SJSA1 (cell line): ENCODE results near the gene RUSC2. TPM values are rescaled to one million over a fixed set of nuclear protein-coding genes. Genes with fewer than 3 reads are reported as not detected.
A peak's percentile ranks its signal among the peaks of the same experiment; 100 is the strongest.
"Not testable (repeated sequence)": the region's sequence is repeated elsewhere in the genome, so short reads cannot be mapped to it uniquely, and the experiment has no call there.

ENCODE experiments used
- DNase-seq, 2 experiments: peaks; one replicate each; pipeline ENCODE4 v3.0.0-alpha.2; 2015 to 2020; ENCODE audit warnings: low spot score in 2 of 2, low read depth in 1 of 2
- H3K27ac ChIP-seq: fragments of 250-450 bp; sonication (Bioruptor Pico); 2 replicates; pipeline ENCODE4 v1.5.1; 2020; ENCODE audit warnings: mild to moderate bottlenecking, moderate library complexity
- H3K27me3 ChIP-seq: fragments of 250-450 bp; sonication (Bioruptor Pico); replicated peaks from 2 replicates; pipeline ENCODE4 v1.5.1; 2020; ENCODE audit warnings: mild to moderate bottlenecking, moderate library complexity
- H3K36me3 ChIP-seq: fragments of 250-450 bp; sonication (Bioruptor Pico); 2 replicates; pipeline ENCODE4 v1.5.1; 2020; ENCODE audit warnings: mild to moderate bottlenecking
- H3K4me1 ChIP-seq: fragments of 250-450 bp; sonication (Bioruptor Pico); replicated peaks from 2 replicates; pipeline ENCODE4 v1.6.1; 2021; ENCODE audit warnings: mild to moderate bottlenecking
- H3K4me3 ChIP-seq: fragments of 250-450 bp; sonication (Bioruptor Pico); 2 replicates; pipeline ENCODE4 v1.5.1; 2020; ENCODE audit warnings: mild to moderate bottlenecking
- H3K9me3 ChIP-seq: fragments of 250-450 bp; sonication (Bioruptor Pico); replicated peaks from 2 replicates; pipeline ENCODE4 v1.5.1; 2020; ENCODE audit warnings: mild to moderate bottlenecking
- total RNA-seq: library from RNA; depleted of rRNA; stranded (reverse); fragments of >200 nt; shearing (Covaris generic); gene quantifications from 2 replicates; pipeline ENCODE4 v1.2.3, GENCODE V29; 2014; rRNA removed

The RUSC2 gene
- total RNA-seq, 1 experiment from 2014 or later = 24.0 TPM

GRCh38 chr9:35521708-35522107 lies 31.8 kb downstream of the RUSC2 start:
- Histone ChIP-seq H3K4me1 (peaks cover 67% of the 10 kb centered on the region), H3K4me3 (no peak overlapping the region), H3K36me3 (peaks cover 3% of the 10 kb centered on the region; the same call in 1 of the 2 replicates), H3K27ac (peak overlapping the region; percentile 97), H3K27me3 (no peaks in the 10 kb centered on the region), H3K9me3 (no peaks in the 10 kb centered on the region)
- peak in 1 of 2 experiments; percentile 14 for DNase-seq

GRCh38 chr9:35522187-35522586 lies 32.3 kb downstream of the RUSC2 start:
- Histone ChIP-seq H3K9me3 (no peaks in the 10 kb centered on the region), H3K27me3 (no peaks in the 10 kb centered on the region), H3K4me3 (no peak overlapping the region), H3K4me1 (peaks cover 62% of the 10 kb centered on the region), H3K36me3 (peaks cover 3% of the 10 kb centered on the region; the same call in 1 of the 2 replicates), H3K27ac (peak overlapping the region; percentile 23; the same call in 1 of the 2 replicates)
- DNase-seq = no peak

- peaks cover 57% of the 10 kb centered on the region for H3K4me1 ChIP-seq
- peak overlapping the region; percentile 23; the same call in 1 of the 2 replicates for H3K27ac ChIP-seq
- no peaks in the 10 kb centered on the region for H3K9me3 ChIP-seq
- no peak for DNase-seq
- no peak overlapping the region for H3K4me3 ChIP-seq
- peaks cover 3% of the 10 kb centered on the region; the same call in 1 of the 2 replicates for H3K36me3 ChIP-seq
- H3K27me3 ChIP-seq = no peaks in the 10 kb centered on the region
Observed at GRCh38 chr9:35522700-35523099, 32.8 kb downstream of the RUSC2 start.

- not testable (repeated sequence) for H3K9me3 ChIP-seq, H3K36me3 ChIP-seq, H3K27ac ChIP-seq, H3K27me3 ChIP-seq, DNase-seq, H3K4me3 ChIP-seq
- peaks cover 49% of the 10 kb centered on the region for H3K4me1 ChIP-seq
Observed at GRCh38 chr9:35523556-35523955, 33.6 kb downstream of the RUSC2 start.

GRCh38 chr9:35526087-35526801 lies 36.3 kb downstream of the RUSC2 start:
- H3K4me1 ChIP-seq = peaks cover 22% of the 10 kb centered on the region
- no peaks in the 10 kb centered on the region for H3K36me3 ChIP-seq
- H3K27me3 ChIP-seq = no peaks in the 10 kb centered on the region
- no peaks in the 10 kb centered on the region for H3K9me3 ChIP-seq
- peak in 1 of 2 experiments; percentile 4 for DNase-seq
- H3K4me3 ChIP-seq = no peak overlapping the region
- peak overlapping the region; percentile 9; the same call in 1 of the 2 replicates for H3K27ac ChIP-seq

- no peaks in the 10 kb centered on the region for H3K36me3 ChIP-seq
- H3K27ac ChIP-seq = no peak overlapping the region
- no peaks in the 10 kb centered on the region for H3K27me3 ChIP-seq
- no peak overlapping the region for H3K4me3 ChIP-seq
- DNase-seq = no peak
- H3K4me1 ChIP-seq = peaks cover 7% of the 10 kb centered on the region
- no peaks in the 10 kb centered on the region for H3K9me3 ChIP-seq
Observed at GRCh38 chr9:35529161-35529823, 39.4 kb downstream of the RUSC2 start.

GRCh38 chr9:35533398-35533797 lies 43.5 kb downstream of the RUSC2 start:
- Histone ChIP-seq H3K4me1 (peaks cover 10% of the 10 kb centered on the region), H3K27ac (no peak overlapping the region), H3K36me3 (0 out of 2 replicates have a peak, but pooled peaks cover 2% of the 10 kb centered on the region), H3K9me3 (no peaks in the 10 kb centered on the region), H3K4me3 (no peak overlapping the region), H3K27me3 (no peaks in the 10 kb centered on the region)
- no peak for DNase-seq

GRCh38 chr9:35534921-35535320 lies 45.0 kb downstream of the RUSC2 start:
- H3K4me1 ChIP-seq = peaks cover 22% of the 10 kb centered on the region
- H3K36me3 ChIP-seq, DNase-seq, H3K9me3 ChIP-seq, H3K27ac ChIP-seq, H3K4me3 ChIP-seq, H3K27me3 ChIP-seq: not testable (repeated sequence)

GRCh38 chr9:35537913-35538312 lies 48.0 kb downstream of the RUSC2 start:
- peak overlapping the region; percentile 55 for H3K27ac ChIP-seq
- DNase-seq = no peak
- 0 out of 2 replicates have a peak, but pooled peaks cover 2% of the 10 kb centered on the region for H3K36me3 ChIP-seq
- no peak overlapping the region for H3K4me3 ChIP-seq
- H3K9me3 ChIP-seq = no peaks in the 10 kb centered on the region
- no peaks in the 10 kb centered on the region for H3K27me3 ChIP-seq
- peaks cover 22% of the 10 kb centered on the region for H3K4me1 ChIP-seq

- Histone ChIP-seq H3K9me3 (no peaks in the 10 kb centered on the region), H3K4me1 (peaks cover 22% of the 10 kb centered on the region), H3K36me3 (0 out of 2 replicates have a peak, but pooled peaks cover 2% of the 10 kb centered on the region), H3K4me3 (peak overlapping the region; percentile 35), H3K27me3 (no peaks in the 10 kb centered on the region), H3K27ac (peak overlapping the region; percentile 55)
- DNase-seq = peak; percentile 61 to 81
Observed at GRCh38 chr9:35538361-35539234, 48.7 kb downstream of the RUSC2 start.

Other genes starting within 250 kb of the RUSC2 start
- gene TESK1, start 115.2 kb downstream of the RUSC2 start, total RNA-seq = 1.2 and 5.2 TPM in 2 replicates
- not detected in 2 replicates for gene CD72, start 128.3 kb downstream of the RUSC2 start, total RNA-seq
- not detected in 2 replicates for gene SIT1, start 160.8 kb downstream of the RUSC2 start, total RNA-seq
- gene RMRP, start 167.9 kb downstream of the RUSC2 start, total RNA-seq = 432 and 826 TPM in 2 replicates
- gene CCDC107, start 168.2 kb downstream of the RUSC2 start, total RNA-seq = 2.8 and 7.9 TPM in 2 replicates
- gene ARHGEF39, start 175.1 kb downstream of the RUSC2 start, total RNA-seq = 0.41 and 1.9 TPM in 2 replicates
- not detected in 2 replicates for gene CA9, start 183.8 kb downstream of the RUSC2 start, total RNA-seq
- gene TPM2, start 199.8 kb downstream of the RUSC2 start, total RNA-seq = 823 and 1,421 TPM in 2 replicates
- 137 and 213 TPM in 2 replicates for gene TLN1, start 242.1 kb downstream of the RUSC2 start, total RNA-seq
- gene CREB3, start 242.6 kb downstream of the RUSC2 start, total RNA-seq = 39.2 and 86.7 TPM in 2 replicates